A549 (cell line): ENCODE measurements around the gene CADM2. TPM values are rescaled to one million over a fixed set of nuclear protein-coding genes. Genes with fewer than 3 reads are reported as not detected.

Experiments used
- ATAC-seq, 2 experiments: fragments of 200-7000 bp in 1 of 2; fragments of >200 bp in 1 of 2; cut with Nextera tagmentation in 1 of 2; cut with Tn5 transposase in 1 of 2; 3 replicates each; pipeline versions ENCODE4 v1.8.0 to v1.9.1; 2018 to 2020; ENCODE audit warnings: mild to moderate bottlenecking in 1 of 2, moderate library complexity in 1 of 2
- CTCF ChIA-PET: fragments of 300-600 bp; sonication (Branson Sonifier 250); formaldehyde crosslinking; extraction: SDS; loops from one replicate; lab custom pipeline; 2021; ENCODE audit warnings: antibody characterized with exemption, inconsistent platforms; lab: Yijun Ruan, JAX
- POLR2A ChIA-PET: fragments of 350-600 bp; formaldehyde crosslinking; extraction: SDS; loops from one replicate; lab custom pipeline; 2021; ENCODE audit warnings: antibody characterized with exemption, inconsistent platforms; lab: Yijun Ruan, JAX
- DNase-seq, 2 experiments: peaks; one replicate each; pipeline versions ENCODE4 v3.0.0 to v3.0.0-alpha.2; 2011 to 2016; ENCODE audit warnings: low read depth in 1 of 2, low spot score in 1 of 2
- FAIRE-seq: peaks from 2 replicates; lab custom pipeline; 2011; peaks lifted over from hg19 to GRCh38; lab: Jason Lieb, UNC
- H3K27ac ChIP-seq, 2 experiments: fragments of >200 bp; sonication (Bioruptor Twin); formaldehyde crosslinking; 3 replicates each; pipeline ENCODE4 v1.5.1; 2016 to 2017
- H3K4me1 ChIP-seq: fragments of >200 bp; sonication (Bioruptor Twin); formaldehyde crosslinking; 3 replicates; pipeline ENCODE4 v1.6.1; 2016
- H3K4me2 ChIP-seq: fragments of >200 bp; sonication (Bioruptor Twin); formaldehyde crosslinking; 3 replicates; pipeline ENCODE4 v1.6.1; 2016
- H3K4me3 ChIP-seq: fragments of >200 bp; sonication (Bioruptor Twin); formaldehyde crosslinking; 3 replicates; pipeline ENCODE4 v1.5.1; 2016
- H3K9me3 ChIP-seq: fragments of >200 bp; sonication (Bioruptor Twin); formaldehyde crosslinking; 3 replicates; pipeline ENCODE4 v1.6.1; 2016
- BHLHE40 ChIP-seq: IDR thresholded peaks from 2 replicates; pipeline ENCODE4 v1.6.1; 2012; ENCODE audit warnings: low read depth, low read length, inconsistent platforms
- CBX2 ChIP-seq: fragments of 200-600 bp; sonication (generic); IDR thresholded peaks from 2 replicates; pipeline ENCODE4 v1.6.1; 2016; ENCODE audit warnings: low read depth, mild to moderate bottlenecking, borderline replicate concordance
- CHD2 ChIP-seq: fragments of 150-350 bp; IDR thresholded peaks from 2 replicates; pipeline ENCODE4 v1.6.1; 2014; ENCODE audit warnings: low read length; ENCODE audit not compliant: partially characterized antibody
- CHD4 ChIP-seq: fragments of 200-600 bp; sonication (generic); IDR thresholded peaks from 2 replicates; pipeline ENCODE4 v1.6.1; 2016; ENCODE audit warnings: antibody characterized with exemption, mild to moderate bottlenecking, borderline replicate concordance
- CTCF ChIP-seq: fragments of >200 bp; sonication (Bioruptor Twin); formaldehyde crosslinking; IDR thresholded peaks from 3 replicates; pipeline ENCODE4 v1.5.1; 2016
- EHF ChIP-seq: fragments of 250-450 bp; sonication (Bioruptor Pico); IDR thresholded peaks from 2 replicates; pipeline ENCODE4 v1.5.0; 2020; ENCODE audit warnings: mild to moderate bottlenecking
- FOSB ChIP-seq: fragments of 250-450 bp; sonication (Bioruptor Pico); IDR thresholded peaks from 2 replicates; pipeline ENCODE4 v1.5.0; 2020; ENCODE audit warnings: mild to moderate bottlenecking, moderate library complexity
- FOXS1 ChIP-seq: fragments of 250-450 bp; sonication (Bioruptor Pico); IDR thresholded peaks from 2 replicates; pipeline ENCODE4 v1.5.0; 2020; ENCODE audit warnings: mild to moderate bottlenecking, moderate library complexity
- HDAC2 ChIP-seq: fragments of 200-600 bp; sonication (generic); IDR thresholded peaks from 2 replicates; pipeline ENCODE4 v1.6.1; 2016
- HES2 ChIP-seq: fragments of >200 bp; sonication (Bioruptor Twin); formaldehyde crosslinking; IDR thresholded peaks from 2 replicates; pipeline ENCODE4 v1.6.1; 2016
- HEYL ChIP-seq: fragments of 250-450 bp; sonication (Bioruptor Pico); IDR thresholded peaks from 2 replicates; pipeline ENCODE4 v1.8.0; 2021; ENCODE audit warnings: mild to moderate bottlenecking, moderate library complexity
- HOXA7 ChIP-seq: fragments of 250-450 bp; sonication (Bioruptor Pico); IDR thresholded peaks from 2 replicates; pipeline ENCODE4 v1.5.0; 2020; ENCODE audit warnings: mild to moderate bottlenecking, moderate library complexity
- HOXB13 ChIP-seq: fragments of 250-450 bp; sonication (Bioruptor Pico); IDR thresholded peaks from 2 replicates; pipeline ENCODE4 v1.5.0; 2020; ENCODE audit warnings: low read depth, mild to moderate bottlenecking, moderate library complexity
- MAFK ChIP-seq: fragments of 450-650 bp; IDR thresholded peaks from 2 replicates; pipeline ENCODE4 v1.6.1; 2014; ENCODE audit not compliant: partially characterized antibody
- MAZ ChIP-seq: fragments of 150-350 bp; IDR thresholded peaks from 2 replicates; pipeline ENCODE4 v1.6.1; 2014; ENCODE audit warnings: antibody characterized with exemption, low read depth, low read length, borderline replicate concordance
- MYC ChIP-seq: IDR thresholded peaks from 2 replicates; pipeline ENCODE4 v1.6.1; 2012; ENCODE audit warnings: mild to moderate bottlenecking, inconsistent platforms, low read length, improper control_type of control experiment, borderline replicate concordance
- NFE2L2 ChIP-seq: fragments of 150-350 bp; conservative IDR thresholded peaks from 2 replicates; pipeline ENCODE4 v1.6.1; 2014; ENCODE audit warnings: low read length
- NR3C1 ChIP-seq: fragments of >200 bp; sonication (Bioruptor Twin); formaldehyde crosslinking; IDR thresholded peaks from 3 replicates; pipeline ENCODE4 v1.6.1; 2017
- SMC3 ChIP-seq: fragments of >200 bp; sonication (Bioruptor Twin); formaldehyde crosslinking; IDR thresholded peaks from 3 replicates; pipeline ENCODE4 v1.6.1; 2018; ENCODE audit warnings: inconsistent platforms
- ZC3H11A ChIP-seq: fragments of 450-650 bp; IDR thresholded peaks from 2 replicates; pipeline ENCODE4 v1.6.1; 2014; ENCODE audit warnings: antibody characterized with exemption, mild to moderate bottlenecking
- whole genome bisulfite sequencing: methylation state at CpG from one replicate; pipeline ENCODE4 v1.1.6; 2017; ENCODE audit errors: missing lambda C conversion rate; 5-methylcytosine and 5-hydroxymethylcytosine counted together
- polyA plus RNA-seq, 4 experiments: library from polyadenylated mRNA; depleted of rRNA in 3 of 4; stranded (reverse); fragments of >200 nt; fragmentation: RNase III in 1 of 4; extraction: RNeasy Plus Mini Kit Qiagen cat#74134 plus additional on column Dnase treatment in 1 of 4; gene quantifications; 2 replicates in 3 of 4; 3 replicates in 1 of 4; pipeline ENCODE4 v1.2.3, GENCODE V29; 2011 to 2017
- TF ChIP-seq, protein P1 (sequence below): fragments of 200-600 bp; sonication (generic); IDR thresholded peaks from 2 replicates; pipeline ENCODE4 v1.6.1; 2016; ENCODE audit warnings: antibody characterized with exemption, mild to moderate bottlenecking, moderate library complexity
- TF ChIP-seq, protein P2 (sequence below): fragments of 150-350 bp; IDR thresholded peaks from 2 replicates; pipeline ENCODE4 v1.6.1; 2014; ENCODE audit warnings: low read depth, mild to moderate bottlenecking, low read length

Gene CADM2
- polyA plus RNA-seq, 2 of the 4 experiments (the other 2 are of a cell fraction), result 0.05 to 0.71 TPM

DNA sequence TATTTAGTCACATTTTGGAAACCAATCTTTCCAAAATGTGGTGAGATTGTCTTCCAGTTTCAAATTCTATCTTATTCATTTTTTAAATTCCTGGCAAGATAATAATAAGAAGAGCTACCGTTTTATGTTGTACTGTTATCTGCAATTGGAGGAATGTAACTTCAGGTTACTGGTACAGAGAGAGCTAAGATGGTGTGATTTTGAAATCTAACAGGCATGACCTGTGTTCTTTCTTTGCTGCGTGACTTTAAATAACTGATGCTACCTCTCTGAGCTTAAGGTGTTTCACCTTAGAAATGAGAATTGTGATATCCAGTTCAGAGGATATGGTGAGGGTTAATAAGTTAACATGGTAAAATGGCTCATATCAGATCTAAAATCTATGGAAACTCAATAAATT lies 21.7 kb downstream of the CADM2 start:
- no peak for FAIRE-seq
- ChIA-PET POLR2A (no interaction called here), CTCF (no interaction called here)
- H3K27ac ChIP-seq, result no peak overlapping the region
- no peak for ATAC-seq
- no peak overlapping the region for H3K4me2 ChIP-seq
- H3K4me3 ChIP-seq, result no peak overlapping the region
- no peak for TF ChIP-seq CHD2
- TF ChIP-seq CTCF, result no peak
- TF ChIP-seq CHD4, result no peak
- TF ChIP-seq, protein P1, sequence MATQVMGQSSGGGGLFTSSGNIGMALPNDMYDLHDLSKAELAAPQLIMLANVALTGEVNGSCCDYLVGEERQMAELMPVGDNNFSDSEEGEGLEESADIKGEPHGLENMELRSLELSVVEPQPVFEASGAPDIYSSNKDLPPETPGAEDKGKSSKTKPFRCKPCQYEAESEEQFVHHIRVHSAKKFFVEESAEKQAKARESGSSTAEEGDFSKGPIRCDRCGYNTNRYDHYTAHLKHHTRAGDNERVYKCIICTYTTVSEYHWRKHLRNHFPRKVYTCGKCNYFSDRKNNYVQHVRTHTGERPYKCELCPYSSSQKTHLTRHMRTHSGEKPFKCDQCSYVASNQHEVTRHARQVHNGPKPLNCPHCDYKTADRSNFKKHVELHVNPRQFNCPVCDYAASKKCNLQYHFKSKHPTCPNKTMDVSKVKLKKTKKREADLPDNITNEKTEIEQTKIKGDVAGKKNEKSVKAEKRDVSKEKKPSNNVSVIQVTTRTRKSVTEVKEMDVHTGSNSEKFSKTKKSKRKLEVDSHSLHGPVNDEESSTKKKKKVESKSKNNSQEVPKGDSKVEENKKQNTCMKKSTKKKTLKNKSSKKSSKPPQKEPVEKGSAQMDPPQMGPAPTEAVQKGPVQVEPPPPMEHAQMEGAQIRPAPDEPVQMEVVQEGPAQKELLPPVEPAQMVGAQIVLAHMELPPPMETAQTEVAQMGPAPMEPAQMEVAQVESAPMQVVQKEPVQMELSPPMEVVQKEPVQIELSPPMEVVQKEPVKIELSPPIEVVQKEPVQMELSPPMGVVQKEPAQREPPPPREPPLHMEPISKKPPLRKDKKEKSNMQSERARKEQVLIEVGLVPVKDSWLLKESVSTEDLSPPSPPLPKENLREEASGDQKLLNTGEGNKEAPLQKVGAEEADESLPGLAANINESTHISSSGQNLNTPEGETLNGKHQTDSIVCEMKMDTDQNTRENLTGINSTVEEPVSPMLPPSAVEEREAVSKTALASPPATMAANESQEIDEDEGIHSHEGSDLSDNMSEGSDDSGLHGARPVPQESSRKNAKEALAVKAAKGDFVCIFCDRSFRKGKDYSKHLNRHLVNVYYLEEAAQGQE, result no peak
- TF ChIP-seq HEYL (CRISPR knock-in tag), result no peak
- TF ChIP-seq FOXS1, result no peak
- no peak for TF ChIP-seq MAFK
- no peak for TF ChIP-seq NR3C1
- no peak for TF ChIP-seq NFE2L2
- no peak for TF ChIP-seq EHF (CRISPR knock-in tag)
- TF ChIP-seq SMC3, result no peak
- TF ChIP-seq ZC3H11A, result no peak
- TF ChIP-seq FOSB (CRISPR knock-in tag), result no peak
- TF ChIP-seq HDAC2, result no peak
- no peak for TF ChIP-seq MAZ
- TF ChIP-seq BHLHE40, result no peak
- TF ChIP-seq HES2, result no peak
- TF ChIP-seq, protein P2, sequence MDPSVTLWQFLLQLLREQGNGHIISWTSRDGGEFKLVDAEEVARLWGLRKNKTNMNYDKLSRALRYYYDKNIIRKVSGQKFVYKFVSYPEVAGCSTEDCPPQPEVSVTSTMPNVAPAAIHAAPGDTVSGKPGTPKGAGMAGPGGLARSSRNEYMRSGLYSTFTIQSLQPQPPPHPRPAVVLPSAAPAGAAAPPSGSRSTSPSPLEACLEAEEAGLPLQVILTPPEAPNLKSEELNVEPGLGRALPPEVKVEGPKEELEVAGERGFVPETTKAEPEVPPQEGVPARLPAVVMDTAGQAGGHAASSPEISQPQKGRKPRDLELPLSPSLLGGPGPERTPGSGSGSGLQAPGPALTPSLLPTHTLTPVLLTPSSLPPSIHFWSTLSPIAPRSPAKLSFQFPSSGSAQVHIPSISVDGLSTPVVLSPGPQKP, result no peak
- TF ChIP-seq HOXA7 (CRISPR knock-in tag), result no peak
- H3K9me3 ChIP-seq, result no peaks in the 10 kb centered on the region
- no peak for DNase-seq
- WGBS, result 43% methylated on average over 2 of the region's 2 CpGs
- H3K4me1 ChIP-seq, result no peaks in the 10 kb centered on the region

GRCh38 chr3:84983490-84983889 lies 24.7 kb downstream of the CADM2 start:
- ChIA-PET CTCF (no interaction called here), POLR2A (no interaction called here)
- no peak overlapping the region for H3K27ac ChIP-seq
- no peak for FAIRE-seq
- DNase-seq, result no peak
- TF ChIP-seq HOXB13 (CRISPR knock-in tag) (no peak), MYC (no peak), MAFK (no peak), CBX2 (no peak), CHD4 (no peak)
- H3K4me1 ChIP-seq, result no peaks in the 10 kb centered on the region
- no peak for ATAC-seq
- H3K9me3 ChIP-seq, result no peaks in the 10 kb centered on the region
- no peak overlapping the region for H3K4me2 ChIP-seq
- H3K4me3 ChIP-seq, result no peak overlapping the region
- 54% methylated on average over 3 of the region's 3 CpGs for WGBS
